ENCODE results near the gene MS4A18.
"Not testable (repeated sequence)": the region's sequence is repeated elsewhere in the genome, so short reads cannot be mapped to it uniquely, and the experiment has no call there.

MS4A18 gene

DNA sequence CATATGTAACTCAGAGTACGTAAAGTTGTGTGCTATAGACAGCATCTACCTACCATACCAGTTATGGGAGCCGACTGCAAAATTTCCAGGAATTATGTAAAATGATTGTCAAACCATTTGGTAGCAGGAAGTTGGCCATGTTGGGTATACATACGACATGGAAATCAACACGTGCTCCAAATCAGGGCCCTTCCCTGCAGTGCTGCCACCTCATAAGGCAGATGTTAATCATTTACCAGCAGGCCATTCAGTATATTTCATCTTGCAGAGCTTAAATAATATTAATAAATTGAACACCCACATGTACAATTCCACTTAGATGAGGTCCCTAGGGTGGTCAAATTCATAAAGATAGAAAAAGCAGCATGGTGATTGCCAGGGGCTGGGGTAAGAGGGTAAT, 9.8 kb downstream of the MS4A18 start:
- no peak for DNase-seq (ENCODE audit: low read depth in 4 of 4, low spot score in 1 of 4)

DNA sequence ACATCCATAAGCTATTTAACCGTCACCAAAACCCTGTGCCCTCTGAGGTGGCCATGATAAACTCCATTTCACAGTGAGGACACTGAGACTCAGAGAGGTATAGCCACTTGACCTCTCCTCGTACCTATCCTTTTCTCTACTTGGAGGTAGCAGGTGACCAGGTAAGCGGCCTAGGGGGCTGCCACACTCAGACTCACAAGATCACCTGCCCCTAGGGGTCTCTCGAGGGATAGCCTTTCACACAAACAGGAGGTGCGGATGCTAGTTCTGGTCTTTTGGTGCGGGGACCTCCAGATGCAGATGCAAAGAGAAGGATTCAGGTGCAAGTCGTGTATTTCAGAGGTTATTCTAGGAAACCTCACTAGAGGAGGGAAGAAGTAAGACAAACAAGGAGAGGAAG, 14.6 kb downstream of the MS4A18 start:
- no peak for DNase-seq (ENCODE audit: low read depth in 4 of 4, low spot score in 1 of 4)

DNA sequence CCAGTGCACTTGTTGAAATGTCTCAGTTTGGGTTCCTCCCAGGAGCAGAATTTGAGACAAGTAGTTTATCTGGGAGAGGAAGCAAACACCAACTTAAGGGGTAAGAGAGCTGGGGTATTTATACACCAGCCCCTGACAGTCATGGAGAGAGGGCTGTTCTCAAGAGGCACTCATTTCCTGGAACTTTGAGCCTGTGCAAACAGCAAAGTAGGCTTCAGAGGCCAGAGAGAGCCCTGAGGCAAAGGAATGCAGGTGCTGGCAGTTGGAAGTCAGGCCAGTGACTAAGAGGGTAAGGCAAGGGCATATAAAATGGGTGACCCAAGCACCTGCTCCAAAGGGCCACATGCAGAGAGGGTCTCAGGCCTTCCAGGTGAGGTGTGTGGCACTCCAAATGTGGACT, 16.1 kb downstream of the MS4A18 start:
- DNase-seq (ENCODE audit: low read depth in 4 of 4, low spot score in 1 of 4) = no peak

DNA sequence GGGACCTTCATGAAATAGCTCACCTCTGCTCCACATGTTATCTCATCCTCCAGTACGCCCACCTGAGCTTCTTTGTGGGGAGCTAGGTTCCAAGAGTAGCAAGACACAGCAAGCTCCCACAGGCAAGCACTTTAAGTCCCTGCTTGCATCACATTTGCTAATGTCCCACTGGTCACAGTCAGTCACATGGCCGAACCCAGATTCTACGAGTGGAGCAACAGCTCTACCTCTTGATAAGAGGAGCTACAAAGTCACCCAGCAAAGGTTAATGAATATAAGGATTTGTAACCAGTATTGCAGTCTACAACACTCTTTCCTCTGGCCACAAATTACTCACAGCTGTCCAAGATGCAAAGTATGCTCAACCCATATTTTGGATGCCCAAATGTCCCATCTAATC, 16.9 kb downstream of the MS4A18 start:
- DNase-seq (ENCODE audit: low read depth in 4 of 4, low spot score in 1 of 4) = no peak

DNA sequence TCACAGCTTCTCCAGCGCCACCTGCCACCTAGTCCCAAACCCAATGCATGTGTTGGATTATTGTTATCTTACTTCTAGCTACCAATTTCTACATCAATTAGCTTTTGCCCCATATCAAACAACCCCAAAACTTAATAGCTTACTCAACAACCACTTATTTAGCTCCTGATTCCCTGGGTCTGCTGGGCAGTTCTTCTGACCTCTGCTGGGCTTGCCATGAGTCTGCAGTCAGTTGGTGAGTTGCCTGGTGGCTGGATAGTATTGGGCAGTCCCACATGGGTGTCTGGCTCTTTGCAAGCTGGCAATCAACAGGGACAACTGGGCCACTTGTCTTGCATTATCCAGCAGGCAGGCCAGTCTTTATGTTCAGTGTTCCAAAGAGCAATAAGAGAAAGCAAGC, 18.5 kb downstream of the MS4A18 start:
- no peak for DNase-seq (ENCODE audit: low read depth in 4 of 4, low spot score in 1 of 4)

DNA sequence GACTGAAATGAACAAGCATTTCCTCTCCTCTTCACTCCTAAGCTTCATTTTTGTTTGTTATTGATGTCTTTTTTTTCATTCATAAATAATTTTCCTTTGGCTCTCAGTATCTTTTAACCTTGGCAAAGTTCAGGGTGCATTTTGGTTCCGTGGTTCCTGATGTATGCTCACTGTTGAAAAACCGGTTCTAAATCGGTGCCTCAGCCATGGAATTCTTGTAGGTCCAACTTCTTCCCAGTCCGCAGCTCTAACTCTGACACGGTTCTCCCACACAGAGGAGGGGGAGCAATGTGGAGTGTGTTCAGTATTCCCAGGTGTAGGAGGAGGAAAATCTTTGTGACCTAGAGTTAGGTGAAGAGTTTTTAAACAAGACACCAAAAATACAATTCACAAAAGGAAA, 19.6 kb downstream of the MS4A18 start:
- DNase-seq (ENCODE audit: low read depth in 4 of 4, low spot score in 1 of 4) = no peak

DNA sequence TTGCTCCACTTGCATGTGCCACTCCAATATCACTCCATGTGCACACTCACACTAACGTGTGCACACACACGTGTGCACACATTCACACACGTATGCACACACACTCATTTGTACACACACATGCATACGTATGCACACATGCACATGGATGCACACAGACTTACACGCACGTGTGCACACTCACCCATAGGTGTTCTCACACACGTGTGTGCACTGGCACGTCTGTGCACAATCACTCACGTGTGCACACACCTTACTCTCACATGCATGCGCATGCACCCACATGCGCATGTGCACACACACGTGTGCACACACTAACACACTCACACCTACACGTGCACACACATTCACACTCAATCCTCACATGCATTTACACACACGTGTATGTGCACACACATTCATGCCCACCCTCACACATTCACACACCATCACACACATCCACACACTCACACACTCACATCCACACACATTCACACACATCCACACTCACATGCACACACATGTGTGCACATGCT, 22.9 kb downstream of the MS4A18 start:
- no peak for DNase-seq (ENCODE audit: low read depth in 4 of 4, low spot score in 1 of 4)

DNA sequence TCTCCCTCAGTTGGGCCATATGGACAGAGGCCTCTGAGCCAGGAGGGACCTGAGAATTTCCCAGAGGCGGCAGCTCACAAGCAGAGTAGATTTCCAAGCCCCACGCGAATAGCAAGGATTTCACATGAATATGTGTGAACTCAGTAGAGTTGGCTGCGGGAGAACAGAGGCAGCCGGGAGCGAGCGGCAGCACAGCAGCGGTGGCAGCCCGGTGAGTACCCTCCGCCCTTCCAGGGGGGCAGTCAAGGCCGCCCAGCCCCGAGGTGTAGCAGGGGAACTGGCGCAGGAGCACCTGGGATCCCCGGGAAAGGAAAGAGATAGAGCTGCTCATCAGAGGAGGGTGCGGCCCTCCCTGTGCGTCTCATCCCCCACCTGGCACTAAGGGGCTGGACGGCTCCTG, 23.7 kb downstream of the MS4A18 start:
- DNase-seq (ENCODE audit: low read depth in 4 of 4, low spot score in 1 of 4) = no peak

DNA sequence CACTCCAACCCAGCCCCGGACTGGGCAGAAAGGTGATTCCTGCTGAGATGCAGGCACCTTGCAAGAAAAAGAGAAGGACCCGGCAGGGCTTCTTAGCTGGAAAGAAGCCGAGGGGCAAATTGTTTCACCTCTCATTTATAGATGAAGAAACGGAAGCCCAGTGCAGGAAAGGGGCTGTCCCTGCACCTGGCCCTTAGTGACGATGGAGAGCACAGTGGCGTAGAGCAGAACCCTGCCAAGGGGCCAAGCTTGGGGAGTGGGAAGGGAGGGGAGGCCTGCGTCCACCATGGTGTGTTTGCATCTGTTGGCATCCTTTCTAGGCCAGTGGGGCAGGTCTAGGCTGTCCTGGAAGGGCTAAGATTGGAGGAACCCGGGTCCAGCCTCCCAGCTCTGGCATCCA, 24.3 kb downstream of the MS4A18 start:
- no peak for DNase-seq (ENCODE audit: low read depth in 4 of 4, low spot score in 1 of 4)

DNA sequence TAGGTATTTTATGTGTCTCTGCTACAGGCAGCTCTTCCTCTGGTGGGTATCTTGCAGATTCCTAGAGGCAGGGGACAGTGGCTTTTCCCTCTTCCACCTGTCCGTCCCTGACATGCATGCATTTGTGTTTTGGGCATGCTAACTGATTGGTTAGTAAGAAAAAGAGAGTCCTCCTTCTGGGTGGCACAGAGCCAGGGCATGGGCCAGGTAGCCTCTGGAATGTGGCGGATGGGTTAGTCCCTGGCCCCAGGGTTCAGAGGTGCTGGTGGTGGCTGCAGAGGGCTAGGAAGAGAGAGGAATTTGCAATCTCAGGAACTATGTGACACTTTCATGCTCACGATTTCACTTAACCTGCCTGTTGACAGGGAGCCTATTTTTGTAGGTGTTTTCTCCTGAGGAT, 26.4 kb downstream of the MS4A18 start:
- no peak for DNase-seq (ENCODE audit: low read depth in 4 of 4, low spot score in 1 of 4)

DNA sequence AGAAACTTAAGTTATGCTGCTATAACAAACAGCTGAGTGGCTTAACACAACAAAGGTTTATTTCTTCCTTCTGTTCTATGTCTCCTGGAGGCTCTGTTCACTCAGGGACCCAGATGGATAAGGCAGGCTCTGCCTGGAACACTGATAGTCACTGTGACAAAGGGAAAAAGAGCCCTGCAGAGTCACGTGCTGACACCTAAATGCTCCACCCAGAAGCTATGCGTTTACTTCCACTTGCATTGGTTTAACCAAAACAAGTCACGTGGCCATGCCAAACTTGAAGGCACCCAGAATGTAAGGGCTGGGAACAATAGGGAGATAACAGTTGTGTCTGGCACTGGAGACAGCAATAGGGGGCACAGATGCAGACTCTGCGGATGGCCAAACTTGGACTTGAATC, 28.8 kb downstream of the MS4A18 start:
- DNase-seq (ENCODE audit: low read depth in 4 of 4, low spot score in 1 of 4) = no peak

DNA sequence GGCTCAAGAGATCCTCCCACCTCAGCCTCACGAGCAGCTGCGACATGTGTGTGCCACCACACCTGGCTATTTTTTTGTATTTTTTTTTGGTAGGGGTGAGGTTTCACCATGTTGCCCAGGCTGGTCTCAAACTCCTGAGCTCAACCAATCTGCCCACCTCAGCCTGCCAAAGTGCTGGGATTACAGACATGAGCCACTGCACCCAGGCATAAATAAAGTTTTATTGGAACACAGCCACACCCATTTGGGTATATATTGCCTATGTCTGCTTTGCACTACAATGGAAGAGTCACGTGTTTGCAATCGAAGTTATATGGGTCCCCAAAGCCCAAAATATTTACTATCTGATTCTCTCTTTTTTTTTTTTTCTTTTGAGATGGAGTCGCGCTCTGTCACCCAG, 30.4 kb downstream of the MS4A18 start:
- no peak for DNase-seq (ENCODE audit: low read depth in 4 of 4, low spot score in 1 of 4)

DNA sequence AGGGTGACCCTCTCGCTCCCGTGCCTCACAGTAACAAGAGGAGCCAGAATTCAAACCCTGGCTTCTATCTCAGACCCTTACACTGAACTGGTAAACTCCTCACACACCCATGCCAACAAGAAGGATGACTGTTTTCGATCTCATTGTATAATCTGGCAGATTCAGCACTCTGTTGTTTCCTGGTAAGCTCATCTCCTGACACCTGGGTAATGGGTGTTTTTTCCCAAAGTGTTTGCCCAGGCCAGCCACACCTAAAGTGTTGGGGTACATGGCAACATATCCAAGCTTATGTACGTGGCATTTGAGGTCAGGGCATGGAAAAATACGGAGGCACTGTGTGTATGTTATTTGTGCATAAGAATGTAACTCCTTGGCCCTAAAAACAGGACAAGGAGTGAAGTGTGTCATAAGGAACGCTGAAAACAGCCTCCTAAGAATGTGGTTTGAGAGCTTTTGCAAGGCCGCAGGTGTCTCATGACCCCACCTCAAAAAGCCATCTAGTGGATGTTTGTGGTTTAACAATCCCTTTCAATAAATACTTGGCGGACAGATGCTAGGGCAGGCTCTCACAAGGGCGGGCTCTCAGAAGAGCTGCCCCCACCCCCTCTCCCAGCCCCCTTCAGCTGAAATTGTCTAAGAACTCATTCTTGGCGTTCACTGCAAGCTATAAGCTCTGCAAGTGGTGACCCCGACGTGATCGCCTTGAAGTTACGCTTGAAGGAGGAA, 31.9 kb downstream of the MS4A18 start, which contains the start of gene MS4A15:
Gene MS4A15, plus strand, starts transcription at position 561 of the 726 bp plus-strand sequence. CDS start 6,867 bp downstream, outside the sequence.
- no peak for DNase-seq (ENCODE audit: low read depth in 4 of 4, low spot score in 1 of 4)

DNA sequence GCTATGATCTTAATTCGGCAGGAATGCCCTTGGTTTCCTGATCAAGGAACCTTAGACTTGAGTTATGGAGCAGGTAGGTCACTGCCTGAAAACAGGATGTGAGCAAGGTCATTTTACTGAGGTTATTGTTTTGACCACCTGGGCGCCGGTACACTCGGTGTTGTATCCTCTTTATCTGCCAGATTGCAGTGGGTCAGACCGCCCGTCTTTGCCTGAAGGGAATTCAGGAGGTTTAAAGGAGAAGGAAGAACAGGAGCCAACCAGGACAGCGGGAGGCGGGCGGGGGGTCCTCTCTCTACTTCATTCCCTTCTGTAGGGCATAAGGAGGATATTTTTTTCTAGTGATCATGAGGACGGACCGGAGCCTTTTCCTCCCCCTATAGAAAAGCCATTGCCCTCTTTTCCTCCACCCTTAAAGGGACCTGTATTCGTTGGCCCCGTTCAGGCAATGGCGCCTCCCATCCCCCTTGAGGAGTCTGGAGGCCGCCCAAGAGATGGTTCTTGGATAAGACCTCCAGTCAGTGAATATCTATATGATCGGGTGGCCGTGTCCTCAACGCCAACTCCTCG, 32.8 kb downstream of the MS4A18 start:
- DNase-seq (ENCODE audit: low read depth in 4 of 4, low spot score in 1 of 4) = no peak

DNA sequence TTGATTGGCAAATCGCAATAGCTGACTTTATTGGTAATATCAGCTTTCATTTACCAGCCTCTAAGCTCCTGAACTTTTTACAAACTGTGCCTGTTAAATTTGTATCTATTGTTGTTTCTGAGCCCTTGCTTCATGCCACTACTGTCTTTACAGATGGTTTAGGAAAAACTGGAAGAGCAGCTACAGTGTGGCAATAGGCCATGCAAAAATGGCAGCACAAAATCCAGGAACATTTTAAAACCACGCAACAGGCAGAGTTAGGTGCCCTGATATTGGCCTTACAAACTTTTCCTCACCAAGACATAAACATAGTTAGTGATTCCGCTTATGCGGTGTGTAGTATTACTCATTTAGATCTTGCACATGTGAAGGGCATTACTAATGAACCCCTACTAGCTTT, 34.2 kb downstream of the MS4A18 start:
- DNase-seq (ENCODE audit: low read depth in 4 of 4, low spot score in 1 of 4) = not testable (repeated sequence)

DNA sequence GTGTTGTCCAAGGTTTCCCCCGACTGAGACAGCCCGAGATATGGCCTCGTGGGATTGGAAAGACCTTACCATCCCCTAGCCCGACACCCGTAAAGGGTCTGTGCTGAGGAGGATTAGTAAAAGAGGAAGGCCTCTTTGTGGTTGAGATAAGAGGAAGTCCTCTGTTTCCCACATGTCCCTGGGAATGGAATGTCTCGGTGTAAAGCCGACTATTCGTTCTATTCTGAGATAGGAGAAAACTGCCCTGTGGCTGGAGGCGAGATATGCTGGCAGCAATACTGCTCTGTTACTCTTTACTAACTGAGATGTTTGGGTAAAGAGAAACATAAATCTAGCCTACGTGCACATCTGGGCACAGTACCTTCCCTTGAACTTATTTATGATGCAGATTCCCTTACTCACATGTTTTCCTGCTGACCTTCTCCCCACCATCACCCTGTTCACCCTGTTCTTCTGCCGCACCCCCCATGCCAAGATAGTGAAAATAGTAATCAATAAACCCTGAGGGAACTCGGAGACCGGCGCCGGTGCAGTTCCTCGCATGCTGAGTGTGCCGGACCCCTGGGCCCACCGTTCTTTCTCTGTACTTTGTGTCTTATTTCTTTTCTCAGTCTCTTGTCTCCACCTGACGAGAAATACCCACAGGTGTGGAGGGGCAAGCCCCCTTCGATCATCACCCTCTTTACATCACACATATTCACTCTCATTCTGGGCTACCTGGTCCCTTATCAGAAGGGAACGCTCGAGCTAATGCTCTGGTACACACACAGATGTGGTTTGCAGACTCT, 35.1 kb downstream of the MS4A18 start:
- DNase-seq (ENCODE audit: low read depth in 4 of 4, low spot score in 1 of 4) = not testable (repeated sequence)

DNA sequence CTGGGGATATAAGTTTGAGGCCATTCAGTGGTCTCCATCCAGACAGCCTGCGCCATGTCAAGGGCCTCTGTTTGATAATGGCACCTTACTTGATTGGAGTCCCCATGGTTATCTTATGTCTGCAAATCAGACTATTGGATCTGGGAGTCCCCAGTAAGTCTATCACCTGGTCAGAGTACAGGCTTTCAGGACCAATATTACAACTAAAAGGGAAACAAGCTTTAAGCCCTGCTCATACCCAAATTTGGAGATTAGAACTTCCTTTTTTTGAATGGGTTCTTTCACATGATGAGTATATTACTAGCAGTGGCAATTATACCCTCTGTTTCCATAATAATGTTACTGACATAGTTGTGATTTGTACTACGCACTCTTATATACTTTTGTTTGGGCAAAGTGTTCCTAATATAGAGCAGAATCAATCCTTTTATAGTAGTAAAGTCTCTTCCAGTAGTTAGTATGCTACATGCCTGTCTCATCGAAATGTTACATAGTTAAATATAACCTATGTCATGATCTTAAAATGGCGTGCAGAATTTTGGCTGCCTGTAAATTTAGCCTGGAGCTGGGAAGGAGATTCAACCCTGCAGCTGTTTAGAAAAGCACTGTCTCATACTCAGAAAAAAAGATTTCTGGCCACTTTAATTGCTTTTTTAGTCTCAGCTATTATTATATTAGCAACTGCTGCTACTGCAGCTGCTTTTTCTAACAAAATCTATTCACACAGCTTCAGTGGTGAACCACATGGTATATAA, 37.1 kb downstream of the MS4A18 start:
- DNase-seq (ENCODE audit: low read depth in 4 of 4, low spot score in 1 of 4) = no peak

DNA sequence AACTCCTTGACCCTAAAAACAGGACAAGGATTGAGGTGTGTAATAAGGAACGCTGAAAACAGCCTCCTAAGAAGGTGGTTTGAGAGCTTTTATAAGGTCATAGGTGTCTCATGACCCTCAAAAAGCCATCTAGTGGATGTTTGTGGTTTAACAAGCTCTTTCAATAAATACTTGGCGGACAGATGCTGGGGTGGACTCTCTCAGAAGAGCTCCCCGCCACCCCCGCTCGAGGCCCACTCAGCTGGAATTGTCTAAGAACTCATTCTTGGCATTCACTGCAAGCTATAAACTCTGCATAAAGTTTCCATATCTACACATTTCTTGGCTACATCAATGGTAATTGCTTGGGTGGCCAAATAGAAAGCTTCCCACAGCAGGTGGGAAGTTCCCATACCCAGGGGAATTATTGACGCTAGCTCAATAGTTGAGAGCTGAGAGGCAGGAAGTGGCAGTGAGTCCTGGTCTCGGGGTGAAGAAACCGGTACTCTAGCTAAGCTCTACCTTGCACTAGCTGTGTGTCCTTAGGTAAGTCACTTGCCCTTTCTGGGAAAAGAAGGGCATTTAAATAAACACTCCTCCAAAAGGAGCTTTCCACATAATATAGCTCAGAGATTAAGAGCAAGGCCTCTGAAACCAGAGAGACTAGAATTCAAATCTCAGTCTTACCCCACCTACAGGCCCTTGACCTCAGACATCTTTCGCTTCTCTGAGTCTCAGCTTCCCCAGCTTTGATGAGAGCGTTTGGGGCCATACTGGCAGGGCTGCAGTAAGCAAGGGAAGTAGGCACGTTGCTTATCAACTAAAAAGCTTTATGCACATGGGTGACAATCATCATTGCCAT, 38.6 kb downstream of the MS4A18 start:
- DNase-seq (ENCODE audit: low read depth in 4 of 4, low spot score in 1 of 4) = no peak

DNA sequence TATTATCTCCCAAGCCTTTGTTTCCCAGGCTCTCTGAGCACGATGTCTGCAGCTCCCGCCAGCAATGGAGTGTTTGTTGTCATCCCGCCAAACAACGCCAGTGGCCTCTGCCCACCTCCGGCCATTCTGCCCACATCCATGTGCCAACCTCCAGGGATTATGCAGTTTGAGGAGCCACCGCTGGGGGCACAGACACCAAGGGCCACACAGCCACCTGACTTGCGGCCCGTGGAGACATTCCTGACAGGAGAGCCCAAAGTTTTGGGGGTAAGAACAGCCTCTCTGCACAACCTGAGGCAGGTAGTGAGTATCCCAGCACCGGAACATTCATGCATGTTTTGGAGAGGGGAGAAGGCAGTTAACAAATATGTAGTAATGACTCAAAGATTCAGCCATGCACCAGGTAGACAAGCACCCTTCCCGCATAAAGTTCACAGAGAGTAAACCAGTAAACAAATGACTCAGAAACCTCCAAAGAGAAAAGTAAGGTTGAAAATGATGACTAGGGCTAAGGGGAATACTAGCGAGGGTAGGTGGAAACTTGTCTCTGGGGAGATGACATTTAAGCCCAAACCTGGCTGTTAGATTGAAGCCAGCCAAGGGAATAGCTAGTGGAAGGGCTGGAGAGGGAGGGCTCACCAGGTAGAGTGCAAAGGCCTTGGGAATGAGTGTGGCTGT, 39.3 kb downstream of the MS4A18 start:
- DNase-seq (ENCODE audit: low read depth in 4 of 4, low spot score in 1 of 4) = no peak

DNA sequence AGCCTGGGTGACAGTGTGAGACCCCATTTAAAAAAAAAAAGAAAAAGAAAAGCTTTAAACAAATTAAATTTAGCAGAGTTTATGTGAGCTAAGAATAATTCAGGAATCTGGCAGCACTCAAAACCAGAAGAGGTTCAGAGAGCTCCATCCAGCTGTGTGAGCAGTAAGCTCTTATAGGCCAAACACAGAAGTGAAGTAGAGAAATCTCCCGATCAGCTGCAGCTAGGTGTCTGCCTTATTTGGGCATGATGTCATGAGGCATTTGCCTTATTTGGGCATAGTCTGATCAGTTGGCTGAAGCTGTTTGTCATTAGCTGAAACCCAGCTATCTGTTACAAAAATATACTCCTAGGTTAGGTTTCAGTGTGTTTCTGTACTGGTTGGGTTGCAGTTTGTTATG, 40.4 kb downstream of the MS4A18 start:
- no peak for DNase-seq (ENCODE audit: low read depth in 4 of 4, low spot score in 1 of 4)

Measured in stimulated activated CD4-positive, alpha-beta T cell treated with anti-CD3 and anti-CD28 coated beads, Interleukin-1b, Interleukin-23, amount 100 ng/mL, for 24 hours (primary cell).